ENCODE results near the gene PLCXD3. TPM values are rescaled to one million over a fixed set of nuclear protein-coding genes. Genes with fewer than 3 reads are reported as not detected.

The PLCXD3 gene
- total and polyA plus RNA-seq, 12 donors, result 25.4 to 104 (median 51.6) TPM

- peaks cover 0 to 76% (median 27%) of the 10 kb centered on the region in 9 donors for H3K4me1 ChIP-seq
- TF ChIP-seq CTCF (IDR thresholded peaks at IDR 0.05), result no peak
Observed at GRCh38 chr5:41447650-41448510, 62.5 kb downstream of the PLCXD3 start.

GRCh38 chr5:41445937-41446563 is 64.4 kb downstream of the PLCXD3 start:
- WGBS, 2 donors, result 89 to 92% methylated on average over 16 of the region's 16 CpGs
- intact Hi-C loops (cut with DNase I), result no loop called here
- Histone ChIP-seq H3K4me1 (peaks cover 0 to 73% (median 12%) of the 10 kb centered on the region in 9 donors), H3K27me3 (no peaks in the 10 kb centered on the region), H3K27ac (peak overlapping the region in 1 of 10 donors; percentile 1), H3K4me3 (no peak overlapping the region), H3K9me3 (no peaks in the 10 kb centered on the region), H3K36me3 (no peaks in the 10 kb centered on the region)
- no peak for TF ChIP-seq CTCF (IDR thresholded peaks at IDR 0.05)
- ATAC-seq (peak in 2 of 8 donors; percentile 27 to 64), DNase-seq (no peak)

More at GRCh38 chr5:41447650-41448510, 62.5 kb downstream of the PLCXD3 start:
- peak overlapping the region in 6 of 10 donors; percentile 3 to 49 (median 30) for H3K27ac ChIP-seq
- intact Hi-C loops (cut with DNase I), result no loop called here
- H3K27me3 ChIP-seq, result no peaks in the 10 kb centered on the region
- 47 to 60% methylated on average over 3 of the region's 3 CpGs for WGBS, 2 donors
- no peaks in the 10 kb centered on the region for H3K9me3 ChIP-seq
- no peak overlapping the region for H3K4me3 ChIP-seq
- ATAC-seq (no peak), DNase-seq (no peak)
- no peaks in the 10 kb centered on the region for H3K36me3 ChIP-seq

GRCh38 chr5:41435276-41435675 is 75.1 kb downstream of the PLCXD3 start:
- intact Hi-C loops (cut with DNase I), result no loop called here
- ATAC-seq (peak in 4 of 8 donors; percentile 45 to 80 (median 70)), DNase-seq (no peak)
- Histone ChIP-seq H3K4me3 (no peak overlapping the region), H3K9me3 (no peaks in the 10 kb centered on the region), H3K36me3 (no peaks in the 10 kb centered on the region), H3K27me3 (no peaks in the 10 kb centered on the region), H3K4me1 (peaks cover 0 to 29% (median 8%) of the 10 kb centered on the region in 9 donors), H3K27ac (peak overlapping the region in 4 of 10 donors; percentile 9 to 52 (median 28))
- 27 to 43% methylated on average over 1 of the region's 1 CpG for WGBS, 2 donors
- no peak for TF ChIP-seq CTCF (IDR thresholded peaks at IDR 0.05)

- no peak overlapping the region for H3K4me3 ChIP-seq
- H3K27me3 ChIP-seq, result no peaks in the 10 kb centered on the region
- no peak for ATAC-seq
- DNase-seq, result no peak
- peaks cover 0 to 29% (median 11%) of the 10 kb centered on the region in 9 donors for H3K4me1 ChIP-seq
- peak in 6 of 9 donors; percentile 12 to 34 (median 26) for TF ChIP-seq CTCF (IDR thresholded peaks at IDR 0.05)
- no peaks in the 10 kb centered on the region for H3K36me3 ChIP-seq
- no peak overlapping the region for H3K27ac ChIP-seq
- no peaks in the 10 kb centered on the region for H3K9me3 ChIP-seq
- intact Hi-C loops (cut with DNase I), result no loop called here
- whole genome bisulfite sequencing, 2 donors, result 71 to 72% methylated on average over 4 of the region's 4 CpGs
Observed at GRCh38 chr5:41433552-41434181, 76.7 kb downstream of the PLCXD3 start.
